HG02571 (cell line): ENCODE data around the gene DYNLRB1.
"Not testable (repeated sequence)": the region's sequence is repeated elsewhere in the genome, so short reads cannot be mapped to it uniquely, and the experiment has no call there.

Experiments used
- ATAC-seq: cut with Tn5 transposase; IDR thresholded peaks from one replicate; pipeline ENCODE4 v1.9.1; 2021; ENCODE audit warnings: mild to moderate bottlenecking, moderate library complexity; ENCODE audit not compliant: unreplicated experiment

DYNLRB1 gene

DNA sequence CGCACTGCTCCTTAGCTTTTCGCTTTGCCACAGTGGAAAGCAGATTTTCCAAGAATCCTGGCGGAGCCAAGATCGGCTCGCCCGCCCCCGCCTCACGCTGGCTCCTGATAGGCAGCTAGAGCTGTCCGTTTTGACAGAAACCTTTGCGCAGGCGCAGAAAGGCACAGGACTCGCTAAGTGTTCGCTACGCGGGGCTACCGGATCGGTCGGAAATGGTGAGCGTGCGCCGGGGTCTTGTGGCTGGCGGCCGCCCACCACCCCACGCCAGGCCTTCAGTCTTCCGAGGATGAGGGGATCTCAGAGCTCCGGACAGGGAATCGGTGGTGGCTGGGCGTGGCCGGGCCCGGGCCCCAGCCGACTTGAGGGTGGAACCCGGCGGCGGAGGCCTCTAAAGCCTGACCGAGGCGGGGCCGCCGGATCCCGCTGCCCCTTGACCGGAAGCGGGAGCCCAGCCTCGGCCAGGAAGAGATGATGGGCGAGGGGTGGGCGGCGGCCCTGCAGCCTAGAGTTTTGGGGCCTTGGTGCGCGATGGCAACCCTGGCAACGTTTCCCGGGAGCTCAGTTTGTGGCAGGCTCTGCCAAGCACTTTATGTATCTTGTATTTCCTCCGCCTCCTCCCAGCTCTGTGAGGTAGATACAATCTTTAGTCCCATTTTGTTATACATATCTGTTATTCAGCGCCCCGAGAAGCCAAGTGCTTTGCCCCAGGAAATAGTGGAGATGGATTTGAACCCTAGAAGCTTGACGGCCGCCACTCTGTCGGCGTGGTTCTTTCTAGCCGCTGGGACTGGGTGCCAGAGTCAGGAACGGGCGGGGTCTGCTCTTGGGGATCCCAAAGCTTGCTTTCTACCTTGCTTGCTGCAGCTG lies at the start of gene DYNLRB1:
DYNLRB1 (plus strand) TSS at position 176 of the 867 bp plus-strand sequence; CDS start at position 213, 37 bp downstream.
- peak; percentile 65 for ATAC-seq

GRCh38 chr20:34468951-34469350 lies 47.3 kb upstream of the DYNLRB1 start:
- no peak for ATAC-seq

- no peak for ATAC-seq
Measured at GRCh38 chr20:34472246-34472925, 43.8 kb upstream of the DYNLRB1 start.

- no peak for ATAC-seq
Measured at GRCh38 chr20:34473262-34473883, 42.8 kb upstream of the DYNLRB1 start.

GRCh38 chr20:34475979-34476736 lies 40.1 kb upstream of the DYNLRB1 start:
- no peak for ATAC-seq

DNA sequence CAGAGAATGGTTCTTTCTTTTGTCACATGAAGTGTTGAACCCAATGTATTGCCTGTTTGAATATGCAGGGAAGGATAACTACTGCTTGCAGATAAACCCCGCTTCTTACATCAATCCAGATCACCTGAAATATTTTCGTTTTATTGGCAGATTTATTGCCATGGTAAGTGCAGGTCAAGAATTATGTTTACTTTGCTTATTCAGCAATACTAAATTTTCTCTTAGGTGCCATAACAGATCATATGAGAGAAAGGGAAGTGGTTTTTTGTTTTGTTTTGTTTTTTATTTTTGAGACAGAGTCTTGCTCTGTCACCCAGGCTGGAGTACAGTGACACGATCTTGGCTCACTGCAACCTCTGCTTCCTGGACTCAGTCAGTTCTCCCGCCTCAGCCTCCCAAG lies 36.6 kb upstream of the DYNLRB1 start:
- no peak for ATAC-seq

DNA sequence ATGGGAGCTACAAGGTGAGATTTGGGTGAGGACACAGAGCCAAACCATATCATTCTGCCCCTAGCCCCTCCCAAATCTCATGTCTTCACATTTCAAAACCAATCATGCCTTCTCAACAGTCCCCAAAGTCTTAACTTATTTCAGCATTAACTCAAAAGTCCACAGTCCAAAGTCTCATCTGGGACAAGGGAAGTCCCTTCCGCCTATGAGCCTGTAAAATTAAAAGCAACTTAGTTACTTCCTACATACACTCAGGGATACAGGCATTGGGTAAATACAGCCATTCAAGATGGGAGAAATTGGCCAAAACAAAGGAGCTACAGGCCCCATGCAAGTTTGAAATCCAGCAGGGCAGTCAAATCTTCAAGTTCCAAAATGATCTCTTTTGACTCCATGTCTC lies 34.1 kb upstream of the DYNLRB1 start:
- not testable (repeated sequence) for ATAC-seq

GRCh38 chr20:34483585-34484220 lies 32.5 kb upstream of the DYNLRB1 start:
- ATAC-seq: not testable (repeated sequence)

DNA sequence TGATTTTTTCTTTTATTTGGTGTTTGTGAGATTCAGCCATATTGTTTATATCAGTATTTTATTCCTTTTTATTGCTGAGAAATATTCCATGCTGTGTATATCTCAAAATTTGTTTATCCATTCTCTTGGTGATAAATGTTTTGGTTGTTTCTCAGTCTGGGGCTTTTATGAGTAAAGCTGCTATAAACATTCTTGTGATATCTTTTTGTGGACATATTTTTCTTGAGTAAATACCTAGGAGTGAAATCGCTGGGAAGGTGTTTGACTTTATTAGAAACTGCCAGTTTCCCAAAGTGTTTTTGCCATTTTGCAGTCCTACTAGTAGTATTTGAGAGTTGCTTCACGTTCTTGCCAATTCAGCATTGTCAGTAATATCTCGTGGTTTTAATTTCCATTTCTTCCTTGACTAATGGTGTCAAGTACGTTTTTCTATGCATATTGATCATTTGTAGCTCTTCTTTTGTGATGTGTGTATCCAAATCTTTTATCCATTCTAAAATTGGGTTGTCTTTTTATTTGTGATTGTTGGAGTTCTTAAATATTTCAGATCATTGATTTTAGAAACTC lies 31.1 kb upstream of the DYNLRB1 start:
- no peak for ATAC-seq

DNA sequence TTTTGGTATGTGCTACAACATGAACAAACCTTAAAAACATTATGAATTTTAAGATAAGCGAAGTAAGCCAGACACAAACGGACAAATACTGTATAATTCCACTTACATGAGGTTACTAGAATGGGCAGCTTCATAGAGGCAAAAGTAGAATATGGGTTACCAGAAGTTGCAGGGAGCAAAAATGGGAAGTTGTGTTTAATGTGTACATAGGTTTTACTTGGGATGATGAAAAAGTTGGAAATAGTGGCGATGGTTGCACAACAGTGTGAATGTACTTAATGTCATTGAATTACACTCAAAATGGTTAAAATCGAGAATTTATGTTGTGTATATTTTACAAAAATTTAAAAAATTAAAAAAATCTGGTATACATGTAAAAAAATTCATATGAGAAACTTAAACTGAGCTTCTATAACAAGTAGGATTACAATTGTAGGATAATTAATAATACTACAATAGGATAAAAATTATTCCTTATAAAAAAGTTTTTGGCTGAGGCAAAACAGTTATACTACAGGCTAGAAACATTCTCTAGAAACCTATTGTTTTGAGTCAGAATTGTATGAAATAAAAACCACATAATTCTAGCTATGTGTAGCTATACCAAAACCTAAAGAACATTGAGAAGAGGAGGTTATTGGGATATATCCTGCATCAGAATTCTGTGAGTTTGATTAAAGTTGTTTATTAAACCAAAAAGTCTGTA lies 24.8 kb upstream of the DYNLRB1 start:
- no peak for ATAC-seq

DNA sequence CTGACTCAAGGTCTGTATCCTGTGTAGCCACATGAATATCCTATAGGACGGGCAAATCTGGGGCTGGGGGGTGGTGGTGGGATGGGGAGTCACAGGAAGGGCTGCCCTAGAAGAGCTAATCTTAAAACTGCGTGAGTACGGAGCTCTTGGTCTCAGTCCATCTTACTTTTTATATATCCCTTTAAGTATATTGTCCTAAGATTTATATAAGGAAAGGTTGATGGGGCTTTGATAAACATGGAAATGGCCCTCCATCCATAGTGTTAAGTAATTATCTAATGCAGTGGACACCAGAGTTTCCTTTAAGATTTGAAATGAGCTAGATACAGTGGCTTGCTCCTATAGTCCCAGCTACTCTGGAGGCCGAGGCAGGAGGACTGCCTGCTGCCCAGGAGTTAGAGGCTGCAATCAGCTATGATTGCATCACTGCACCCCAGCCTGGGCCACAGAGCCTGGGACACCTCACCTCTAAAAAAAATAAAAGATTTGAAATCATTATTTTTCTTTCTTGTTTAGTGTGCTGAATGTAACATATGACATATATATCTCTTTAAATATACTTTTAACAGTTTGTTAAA lies 24.2 kb upstream of the DYNLRB1 start:
- no peak for ATAC-seq

DNA sequence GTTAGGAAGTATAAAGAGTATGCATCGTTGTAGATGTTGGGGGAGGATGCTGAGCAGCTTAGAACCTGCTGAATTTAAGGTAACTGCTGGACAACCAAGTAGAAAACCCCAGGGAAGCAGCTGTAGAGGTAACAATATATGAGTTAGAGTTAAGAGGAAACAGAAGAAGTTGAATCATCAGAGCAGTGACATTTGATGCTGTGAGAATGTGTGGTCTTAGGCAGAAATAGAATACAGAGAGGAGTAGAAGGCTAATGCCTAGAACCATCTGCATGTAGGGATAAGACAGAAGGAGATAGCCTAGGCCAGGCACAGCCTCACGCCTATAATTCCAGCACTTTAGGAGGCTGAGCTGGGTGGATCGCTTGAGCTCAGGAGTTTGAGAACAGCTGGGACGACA lies 22.6 kb upstream of the DYNLRB1 start:
- no peak for ATAC-seq

DNA sequence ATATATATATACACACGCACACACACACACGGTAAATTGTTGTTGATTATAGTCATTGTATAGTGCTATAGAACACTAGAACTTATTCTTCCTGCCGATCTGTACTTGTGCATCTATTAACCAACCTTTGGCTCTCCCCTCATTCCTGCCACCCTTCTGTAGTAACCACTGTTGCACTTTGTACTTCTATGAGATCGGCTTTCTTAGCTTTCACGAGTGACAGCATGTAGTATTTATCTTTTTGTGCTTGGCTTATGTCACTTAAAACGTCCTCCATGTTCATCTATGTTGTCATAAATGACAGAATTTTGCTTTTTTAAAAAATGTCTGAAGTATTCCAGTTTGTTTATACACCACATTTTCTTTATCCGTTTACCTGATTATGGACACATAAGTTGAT lies 20.9 kb upstream of the DYNLRB1 start:
- ATAC-seq: no peak

DNA sequence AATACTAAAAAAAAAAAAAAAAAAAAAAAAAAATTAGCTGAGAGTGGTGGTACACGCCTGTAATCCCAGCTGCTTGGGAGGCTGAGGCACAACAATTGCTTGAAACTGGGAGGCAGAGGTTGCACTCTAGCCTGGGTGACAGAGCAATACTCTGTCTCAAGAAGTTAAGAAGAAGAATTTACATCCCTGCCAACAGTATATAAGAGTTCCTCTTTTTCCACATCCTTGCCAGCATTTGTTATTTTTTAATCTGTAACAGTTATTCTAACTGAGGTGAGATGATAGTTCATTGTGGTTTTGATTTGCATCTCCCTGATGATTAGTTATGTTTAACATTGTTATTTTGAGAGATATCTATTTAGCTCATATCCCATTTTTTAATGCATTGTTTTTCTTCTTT lies 20.3 kb upstream of the DYNLRB1 start:
- ATAC-seq: no peak

DNA sequence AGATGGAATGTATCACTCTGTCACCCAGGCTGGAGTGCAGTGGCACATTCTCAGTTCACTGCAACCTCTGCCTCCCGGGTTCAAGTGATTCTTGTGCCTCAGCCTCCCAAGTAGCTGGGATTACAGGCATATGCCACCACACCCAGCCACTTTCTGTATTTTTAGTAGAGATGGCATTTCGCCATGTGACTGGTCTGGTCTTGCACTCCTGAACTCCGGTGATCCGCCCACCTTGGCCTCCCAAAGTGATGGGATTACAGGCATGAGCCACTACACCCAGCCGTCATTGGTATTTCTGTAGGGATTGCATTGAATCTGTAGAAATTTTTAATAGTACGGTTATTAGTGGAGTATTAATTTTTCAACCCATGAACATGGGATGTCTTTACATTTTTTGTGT lies 18.6 kb upstream of the DYNLRB1 start:
- not testable (repeated sequence) for ATAC-seq

DNA sequence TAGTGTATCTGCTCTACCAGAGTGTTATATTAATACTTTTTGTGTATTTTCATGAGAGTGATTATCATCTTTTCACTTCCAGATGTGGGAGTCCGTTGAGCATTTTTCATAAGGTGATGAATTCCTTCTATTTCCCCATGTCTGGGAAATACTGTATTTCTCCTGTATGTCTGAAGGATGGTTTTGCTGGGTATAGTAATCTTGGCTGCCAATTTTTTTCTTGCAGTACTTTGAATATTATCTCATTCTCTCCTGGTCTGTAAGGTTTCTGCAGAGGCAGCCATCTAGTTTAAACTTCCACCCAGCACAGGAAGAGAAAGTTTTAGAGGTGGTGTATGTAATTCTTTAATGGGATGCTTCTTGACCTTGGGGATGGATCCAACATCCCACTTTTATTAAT lies 15.4 kb upstream of the DYNLRB1 start:
- no peak for ATAC-seq

GRCh38 chr20:34506480-34506879 lies 9.7 kb upstream of the DYNLRB1 start:
- ATAC-seq: no peak

DNA sequence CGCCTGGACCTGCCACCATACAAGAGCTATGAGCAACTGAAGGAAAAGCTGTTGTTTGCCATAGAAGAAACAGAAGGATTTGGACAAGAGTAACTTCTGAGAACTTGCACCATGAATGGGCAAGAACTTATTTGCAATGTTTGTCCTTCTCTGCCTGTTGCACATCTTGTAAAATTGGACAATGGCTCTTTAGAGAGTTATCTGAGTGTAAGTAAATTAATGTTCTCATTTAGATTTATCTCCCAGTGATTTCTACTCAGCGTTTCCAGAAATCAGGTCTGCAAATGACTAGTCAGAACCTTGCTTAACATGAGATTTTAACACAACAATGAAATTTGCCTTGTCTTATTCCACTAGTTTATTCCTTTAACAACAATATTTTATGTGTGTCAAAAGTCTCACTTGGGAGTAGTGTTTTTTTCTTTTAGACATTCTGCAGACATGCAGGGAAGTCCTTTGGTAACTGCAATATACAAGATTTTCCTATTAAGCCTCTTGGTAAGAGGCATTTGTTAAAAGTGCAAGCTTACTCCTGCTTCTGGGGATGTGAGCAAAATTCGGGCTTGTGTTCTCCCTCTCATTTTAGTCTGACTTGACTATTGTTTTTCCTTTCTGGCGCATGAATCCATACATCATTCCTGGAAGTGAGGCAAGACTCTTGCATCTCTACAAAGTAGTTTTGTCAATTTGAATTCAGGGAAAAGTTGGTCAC lies 8.4 kb upstream of the DYNLRB1 start:
- ATAC-seq: no peak

GRCh38 chr20:34510575-34510974 lies 5.6 kb upstream of the DYNLRB1 start:
- ATAC-seq: no peak
